Natural killer cell treated with Interleukin-12 subunit alpha and Interleukin-12 subunit beta and Interleukin-15 and Interleukin-18, amount 100 ng/mL, for 72 hours (primary cell): ENCODE data around the gene GAS2. TPM values are rescaled to one million over a fixed set of nuclear protein-coding genes. Genes with fewer than 3 reads are reported as not detected.
A peak's percentile ranks its signal among the peaks of the same experiment; 100 is the strongest.
"Not testable (repeated sequence)": the region's sequence is repeated elsewhere in the genome, so short reads cannot be mapped to it uniquely, and the experiment has no call there.

ENCODE experiments used
- ATAC-seq, 2 donors: fragments of 150-1000 bp; cut with Tn5 transposase in 1 of 2; sonication (Bioruptor Pico), chemical (Tn5 transposase) in 1 of 2; 2 replicates each; pipeline ENCODE4 v1.10.0; 2021
- DNase-seq: peaks from one replicate; pipeline ENCODE4 v3.0.0; 2022; ENCODE audit warnings: low spot score
- H3K27ac Mint-ChIP-seq, 2 donors: 1 replicate in 1 of 2; 2 replicates in 1 of 2; pipeline ENCODE4 v1.8.0; 2022; ENCODE audit warnings: mixed read lengths in 2 of 2, mild to moderate bottlenecking in 1 of 2, moderate library complexity in 1 of 2
- H3K27me3 Mint-ChIP-seq, 2 donors: 1 replicate in 1 of 2; 2 replicates in 1 of 2; pipeline ENCODE4 v1.8.0; 2022; ENCODE audit warnings: mixed read lengths in 2 of 2
- H3K36me3 Mint-ChIP-seq: one replicate; pipeline ENCODE4 v1.8.0; 2022; ENCODE audit warnings: mixed read lengths
- H3K4me1 Mint-ChIP-seq, 2 donors: 1 replicate in 1 of 2; 2 replicates in 1 of 2; pipeline ENCODE4 v1.8.0; 2022; ENCODE audit warnings: low read depth in 2 of 2, mixed read lengths in 2 of 2, mild to moderate bottlenecking in 1 of 2
- H3K4me3 Mint-ChIP-seq: one replicate; pipeline ENCODE4 v1.8.0; 2022; ENCODE audit warnings: mixed read lengths
- H3K9me3 Mint-ChIP-seq: 2 replicates; pipeline ENCODE4 v1.8.0; 2022; ENCODE audit warnings: mixed read lengths
- total RNA-seq, 2 donors: library from RNA; stranded (reverse); gene quantifications; one replicate each; pipeline ENCODE4 v1.2.3, GENCODE V29; 2022

GAS2 gene
- total RNA-seq, result 1 to 10 TPM in 1 of 2 donors, under 1 TPM in 1; 0.76 to 2.4 TPM

DNA sequence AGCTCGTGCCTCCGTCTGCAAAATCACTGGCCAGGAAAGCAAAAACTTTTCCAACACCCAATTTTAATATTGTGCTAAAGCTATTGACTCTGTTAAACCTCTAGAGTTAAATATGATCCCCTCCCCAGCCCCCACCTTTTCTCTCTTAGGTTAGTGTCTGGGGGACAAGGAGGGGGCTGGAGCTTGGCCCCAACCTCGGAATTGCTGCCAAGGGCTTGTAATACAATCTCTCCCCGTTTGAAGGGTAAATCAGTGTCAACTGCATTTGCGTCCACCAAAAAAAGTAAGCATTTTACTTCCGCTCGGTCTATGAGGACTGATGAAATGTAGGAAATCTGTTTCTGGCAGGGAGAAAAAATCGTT lies at the start of gene GAS2:
GAS2 (plus strand) TSS at position 287 of the 363 bp plus-strand sequence. CDS start 8,259 bp downstream, outside the sequence.
- peak within 1 kb of the TSS; percentile 10 for H3K4me3 Mint-ChIP-seq
- H3K27ac Mint-ChIP-seq, result no peak within 1 kb of the TSS
- no peak for ATAC-seq
- no peaks in the 10 kb centered on the region for H3K36me3 Mint-ChIP-seq
- H3K27me3 Mint-ChIP-seq, result peaks cover 32 to 37% of the 10 kb centered on the region in 2 donors
- peaks cover 7 to 10% of the 10 kb centered on the region in 2 donors for H3K4me1 Mint-ChIP-seq
- DNase-seq, result no peak
- H3K9me3 Mint-ChIP-seq, result no peaks in the 10 kb centered on the region

DNA sequence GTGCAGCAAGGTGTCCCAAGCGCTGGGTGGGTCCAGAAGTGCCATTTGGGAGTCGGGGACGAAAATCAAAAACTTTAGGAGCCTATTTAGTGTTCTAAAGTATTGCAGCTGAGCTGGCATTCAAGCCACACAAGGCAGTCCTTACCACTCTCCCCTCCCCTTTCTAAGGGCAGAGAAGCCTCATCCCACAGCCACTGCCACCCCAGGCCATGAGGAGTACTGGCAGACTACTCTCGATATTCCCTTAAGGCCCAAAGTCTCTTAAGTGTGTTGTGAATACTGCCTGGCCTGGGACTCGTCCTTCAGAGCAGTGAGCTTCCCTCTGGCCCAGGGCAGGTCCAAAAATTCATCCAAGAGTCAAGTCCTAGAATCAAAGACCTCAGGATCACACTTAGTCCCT lies 48.5 kb upstream of the GAS2 start:
- Mint-ChIP-seq H3K4me3 (no peak overlapping the region), H3K9me3 (no peaks in the 10 kb centered on the region), H3K27me3 (peaks cover 14 to 15% of the 10 kb centered on the region in 2 donors), H3K4me1 (peaks cover 10 to 13% of the 10 kb centered on the region in 2 donors), H3K36me3 (peaks cover 20% of the 10 kb centered on the region), H3K27ac (no peak overlapping the region)
- DNase-seq, result no peak
- peak in 1 of 2 donors; percentile 24 for ATAC-seq

- H3K36me3 Mint-ChIP-seq, result peaks cover 11% of the 10 kb centered on the region
- ATAC-seq, result peak; percentile 66 to 68
- peak; percentile 73 for DNase-seq
- H3K27me3 Mint-ChIP-seq, result no peaks in the 10 kb centered on the region
- H3K4me1 Mint-ChIP-seq, result peaks cover 15 to 17% of the 10 kb centered on the region in 2 donors
- H3K4me3 Mint-ChIP-seq, result peak overlapping the region; percentile 95
- H3K27ac Mint-ChIP-seq, result peak overlapping the region; percentile 94 to 97
- H3K9me3 Mint-ChIP-seq, result no peaks in the 10 kb centered on the region
Observed at GRCh38 chr11:22624742-22625447, 41.5 kb upstream of the GAS2 start.

- DNase-seq, result peak; percentile 95
- peak within 1 kb of the TSS; percentile 94 to 97 for H3K27ac Mint-ChIP-seq
- H3K4me3 Mint-ChIP-seq, result peak within 1 kb of the TSS; percentile 95
- ATAC-seq, result peak; percentile 97 to 98
- H3K36me3 Mint-ChIP-seq, result peaks cover 7% of the 10 kb centered on the region
- no peaks in the 10 kb centered on the region for H3K27me3 Mint-ChIP-seq
- peaks cover 13 to 17% of the 10 kb centered on the region in 2 donors for H3K4me1 Mint-ChIP-seq
- no peaks in the 10 kb centered on the region for H3K9me3 Mint-ChIP-seq
Observed at GRCh38 chr11:22625448-22626287, 40.7 kb upstream of the GAS2 start, which contains the start of gene FANCF. Gene FANCF (minus strand): TSS chr11:22625823. CDS start chr11:22625810, 13 bp downstream.

DNA sequence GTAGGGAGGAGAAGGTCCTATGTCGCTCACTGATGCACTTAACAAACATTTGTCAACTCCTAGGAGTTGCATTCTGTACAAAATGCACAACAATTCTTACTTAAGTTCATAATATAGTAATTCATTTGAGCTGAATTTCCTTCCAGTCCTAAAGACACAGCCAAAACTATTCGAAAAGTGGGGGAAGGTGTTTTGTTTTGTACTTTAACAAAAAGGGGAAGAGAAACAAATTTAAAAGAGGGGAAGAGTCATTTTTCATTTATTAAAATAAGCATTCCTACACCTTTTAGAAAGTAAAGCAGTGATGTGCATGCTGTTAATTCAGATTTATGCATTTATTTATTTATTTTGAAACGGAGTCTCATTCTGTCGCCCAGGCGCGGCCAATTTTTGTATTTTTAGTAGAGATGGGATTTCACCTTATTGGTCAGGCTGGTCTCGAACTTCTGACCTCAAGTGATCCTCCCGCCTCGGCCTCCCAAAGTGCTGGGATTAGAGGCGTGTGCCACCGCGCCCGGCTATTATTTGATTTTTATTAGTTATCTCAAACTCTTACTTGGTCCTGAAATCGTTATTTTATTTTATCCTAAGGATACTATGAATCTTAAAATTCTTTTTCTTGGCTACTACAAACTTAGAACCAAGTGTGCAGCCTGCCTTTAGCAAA lies 39.7 kb upstream of the GAS2 start:
- H3K36me3 Mint-ChIP-seq, result no peaks in the 10 kb centered on the region
- no peaks in the 10 kb centered on the region for H3K9me3 Mint-ChIP-seq
- ATAC-seq (no peak), DNase-seq (no peak)
- H3K4me3 Mint-ChIP-seq, result no peak overlapping the region
- H3K27ac Mint-ChIP-seq, result peak overlapping the region; percentile 94 to 97
- H3K4me1 Mint-ChIP-seq, result peaks cover 9% of the 10 kb centered on the region in 2 donors
- H3K27me3 Mint-ChIP-seq, result no peaks in the 10 kb centered on the region

- Mint-ChIP-seq H3K9me3 (no peaks in the 10 kb centered on the region), H3K36me3 (no peaks in the 10 kb centered on the region), H3K4me3 (no peak overlapping the region), H3K27ac (no peak overlapping the region), H3K4me1 (peaks cover 4 to 9% of the 10 kb centered on the region in 2 donors), H3K27me3 (no peaks in the 10 kb centered on the region)
- ATAC-seq (no peak), DNase-seq (no peak)
Observed at GRCh38 chr11:22627421-22627820, 39.0 kb upstream of the GAS2 start.

GRCh38 chr11:22633354-22633902 lies 33.0 kb upstream of the GAS2 start:
- H3K27ac Mint-ChIP-seq, result no peak overlapping the region
- H3K4me3 Mint-ChIP-seq, result no peak overlapping the region
- no peak for ATAC-seq
- H3K27me3 Mint-ChIP-seq, result no peaks in the 10 kb centered on the region
- no peak for DNase-seq
- H3K36me3 Mint-ChIP-seq, result no peaks in the 10 kb centered on the region
- no peaks in the 10 kb centered on the region for H3K4me1 Mint-ChIP-seq
- no peaks in the 10 kb centered on the region for H3K9me3 Mint-ChIP-seq

DNA sequence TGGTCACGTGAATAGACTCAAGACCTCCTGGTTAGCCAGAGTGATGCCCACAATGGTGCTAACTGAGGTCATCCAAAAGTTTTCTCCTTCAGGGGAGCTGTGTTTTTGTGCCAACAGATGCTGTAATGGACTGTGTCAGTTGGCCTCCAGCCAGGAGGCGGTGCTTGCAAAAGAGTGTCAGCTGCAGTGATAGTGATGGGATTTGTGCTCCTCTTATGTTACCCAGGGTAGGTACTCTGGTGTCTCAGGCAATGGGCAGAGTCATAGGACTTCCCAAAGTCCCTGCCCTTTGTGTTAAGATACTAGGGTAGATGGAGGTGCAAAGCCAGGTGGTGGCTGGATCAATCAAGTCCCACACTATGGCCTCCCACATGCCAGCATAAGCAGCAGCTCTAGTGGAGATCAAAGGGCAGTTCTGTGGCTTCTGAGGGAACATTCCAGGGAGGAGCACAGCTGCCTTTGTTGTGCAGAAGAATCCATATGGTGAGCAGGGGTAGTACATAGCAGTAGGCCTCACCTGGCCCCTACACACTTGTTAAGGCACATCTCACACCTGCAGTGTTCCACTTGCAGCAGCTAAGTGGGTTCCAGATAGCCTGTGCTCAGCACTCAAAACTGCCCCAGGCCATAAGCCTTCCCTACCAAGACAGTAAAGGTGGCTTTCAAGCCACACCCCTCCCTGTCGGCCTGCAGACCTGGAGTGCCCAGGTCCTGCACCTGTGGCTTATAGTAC lies 31.3 kb upstream of the GAS2 start:
- Mint-ChIP-seq H3K27ac (no peak overlapping the region), H3K36me3 (no peaks in the 10 kb centered on the region), H3K27me3 (no peaks in the 10 kb centered on the region), H3K4me1 (no peaks in the 10 kb centered on the region), H3K9me3 (no peaks in the 10 kb centered on the region), H3K4me3 (no peak overlapping the region)
- DNase-seq (no peak), ATAC-seq (peak; percentile 49 to 62)

- Mint-ChIP-seq H3K9me3 (no peaks in the 10 kb centered on the region), H3K27ac (no peak overlapping the region), H3K27me3 (no peaks in the 10 kb centered on the region), H3K4me3 (no peak overlapping the region), H3K4me1 (no peaks in the 10 kb centered on the region), H3K36me3 (no peaks in the 10 kb centered on the region)
- peak; percentile 13 to 71 for ATAC-seq
- DNase-seq, result no peak
Observed at GRCh38 chr11:22635689-22636088, 30.7 kb upstream of the GAS2 start.

GRCh38 chr11:22640862-22641261 lies 25.5 kb upstream of the GAS2 start:
- Mint-ChIP-seq H3K36me3 (no peaks in the 10 kb centered on the region), H3K27me3 (peaks cover 0 to 2% of the 10 kb centered on the region in 2 donors), H3K4me1 (no peaks in the 10 kb centered on the region), H3K27ac (no peak overlapping the region), H3K9me3 (no peaks in the 10 kb centered on the region), H3K4me3 (no peak overlapping the region)
- DNase-seq (no peak), ATAC-seq (no peak)

DNA sequence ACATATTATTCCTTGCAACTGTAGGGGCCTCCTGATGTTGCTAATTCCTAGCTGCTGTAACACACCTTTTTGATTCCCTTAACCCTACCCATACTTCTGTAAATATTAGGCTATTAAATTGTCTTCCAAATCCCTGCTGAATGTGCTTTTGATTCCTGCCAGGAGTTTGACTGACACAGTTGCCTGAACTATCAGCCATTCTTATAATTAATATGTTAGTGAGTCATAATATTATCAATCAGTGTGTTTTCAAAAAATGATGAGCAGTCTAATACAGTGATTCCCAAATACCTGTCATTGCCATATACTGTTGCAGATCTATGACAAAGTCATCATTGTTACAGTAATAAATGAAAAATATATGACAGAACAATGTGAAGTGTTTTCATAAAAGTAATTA lies 24.9 kb upstream of the GAS2 start:
- H3K9me3 Mint-ChIP-seq, result no peaks in the 10 kb centered on the region
- ATAC-seq (no peak), DNase-seq (no peak)
- peaks cover 0 to 2% of the 10 kb centered on the region in 2 donors for H3K27me3 Mint-ChIP-seq
- no peaks in the 10 kb centered on the region for H3K36me3 Mint-ChIP-seq
- H3K27ac Mint-ChIP-seq, result no peak overlapping the region
- no peaks in the 10 kb centered on the region for H3K4me1 Mint-ChIP-seq
- no peak overlapping the region for H3K4me3 Mint-ChIP-seq

- ATAC-seq, DNase-seq, H3K27ac Mint-ChIP-seq, H3K9me3 Mint-ChIP-seq, H3K4me3 Mint-ChIP-seq: not testable (repeated sequence)
- Mint-ChIP-seq H3K36me3 (peaks cover 13% of the 10 kb centered on the region), H3K27me3 (peaks cover 9 to 15% of the 10 kb centered on the region in 2 donors), H3K4me1 (peaks cover 11 to 15% of the 10 kb centered on the region in 2 donors)
Observed at GRCh38 chr11:22652346-22652745, 14.1 kb upstream of the GAS2 start.

GRCh38 chr11:22656130-22656529 lies 10.3 kb upstream of the GAS2 start:
- peaks cover 13% of the 10 kb centered on the region for H3K36me3 Mint-ChIP-seq

More at GRCh38 chr11:22656130-22656529, 10.3 kb upstream of the GAS2 start:
- DNase-seq, result no peak
- Mint-ChIP-seq H3K27ac (peak overlapping the region in 1 of 2 donors; percentile 68), H3K4me1 (peaks cover 20 to 22% of the 10 kb centered on the region in 2 donors), H3K4me3 (no peak overlapping the region), H3K27me3 (peaks cover 13 to 19% of the 10 kb centered on the region in 2 donors), H3K9me3 (no peaks in the 10 kb centered on the region)
- no peak for ATAC-seq
